Measurements from ENCODE around the gene AHNAK2.

The AHNAK2 gene

DNA sequence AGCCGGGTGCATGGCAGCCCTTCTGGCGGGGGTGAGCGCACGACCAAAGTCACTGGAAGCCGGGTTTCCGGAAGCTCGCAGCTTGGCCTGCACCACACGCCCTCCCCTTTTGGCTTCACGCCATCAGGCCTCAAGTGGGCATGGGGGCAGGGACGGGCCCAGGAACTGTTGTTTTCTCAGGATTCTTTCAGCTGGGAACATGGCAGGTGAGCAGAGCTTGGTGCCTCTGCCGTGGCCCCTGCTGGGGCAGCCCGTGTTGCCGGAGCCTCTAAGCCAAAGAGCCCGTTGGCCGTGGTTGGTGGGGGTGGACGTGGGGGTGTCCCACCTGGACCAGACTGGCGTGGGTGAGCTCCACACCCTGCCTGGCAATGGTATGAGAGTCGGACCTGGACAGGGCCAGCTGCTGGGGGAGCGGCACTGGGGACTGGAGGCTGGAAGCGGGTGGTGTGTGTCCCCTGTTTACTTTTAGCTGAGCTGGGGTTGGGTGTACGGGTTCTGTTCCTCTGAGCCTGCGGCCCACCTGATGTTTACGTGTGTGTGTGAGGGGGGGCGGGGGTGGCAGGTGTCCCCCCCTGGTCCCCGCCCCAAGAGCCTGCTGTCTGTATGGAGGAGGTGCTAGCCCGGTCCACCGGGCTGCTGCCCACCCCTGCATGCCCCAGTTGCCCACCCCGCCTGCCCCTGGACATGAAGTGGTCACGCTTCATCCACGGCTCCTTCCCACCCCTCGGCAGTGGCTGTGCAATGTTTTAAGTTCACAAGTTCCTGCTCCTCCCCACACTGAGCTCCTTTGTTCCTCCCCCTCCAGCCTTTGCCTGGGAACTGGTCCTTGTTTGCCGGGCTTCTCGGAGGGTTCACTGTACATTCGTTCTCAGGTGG is 82.2 kb downstream of the AHNAK2 start:
- DNase-seq (ENCODE audit: low spot score): peak; percentile 28
- in situ Hi-C loops (cut with MboI; ENCODE audit: low sequenced_read_pairs, unreplicated experiment): no loop called here
- no peak for TF ChIP-seq CTCF (IDR thresholded peaks at IDR 0.05; ENCODE audit: borderline replicate concordance, control extremely low read depth, extremely low read depth, insufficient read depth, missing control alignments)

DNA sequence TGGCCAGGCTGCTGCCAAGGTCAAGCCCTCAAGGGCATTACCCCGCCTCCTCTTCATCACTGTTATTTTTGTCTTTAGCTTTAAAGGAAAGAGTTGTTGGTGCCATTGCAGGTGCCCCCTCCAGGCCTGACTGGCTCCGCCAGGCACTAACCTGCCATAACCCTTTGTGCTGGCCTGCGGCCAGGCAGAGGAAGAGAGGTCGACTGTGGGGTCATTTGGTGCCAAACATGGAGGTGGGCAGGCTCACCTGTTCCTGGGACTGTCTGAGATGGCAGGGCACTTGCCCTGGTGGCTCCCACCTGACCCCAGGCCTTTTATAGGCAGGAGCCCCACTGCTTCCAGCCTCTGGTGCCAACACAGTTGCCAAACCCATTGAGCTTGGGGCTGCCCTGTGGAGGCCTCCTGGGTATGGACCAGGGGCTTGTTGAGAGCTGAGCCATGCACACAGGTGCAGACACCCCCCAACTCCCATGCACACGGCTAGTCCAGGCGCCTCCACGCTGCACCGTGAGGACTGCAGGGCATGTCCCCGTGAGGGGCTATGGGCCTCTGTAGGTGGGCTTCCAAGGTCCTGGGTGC is 82.9 kb downstream of the AHNAK2 start:
- in situ Hi-C loops (cut with MboI; ENCODE audit: low sequenced_read_pairs, unreplicated experiment): no loop called here
- no peak for DNase-seq (ENCODE audit: low spot score)
- TF ChIP-seq CTCF (IDR thresholded peaks at IDR 0.05; ENCODE audit: borderline replicate concordance, control extremely low read depth, extremely low read depth, insufficient read depth, missing control alignments): no peak

GRCh38 chr14:104894331-104895206 is 83.6 kb downstream of the AHNAK2 start:
- no peak for TF ChIP-seq CTCF (IDR thresholded peaks at IDR 0.05; ENCODE audit: borderline replicate concordance, control extremely low read depth, extremely low read depth, insufficient read depth, missing control alignments)
- in situ Hi-C loops (cut with MboI; ENCODE audit: low sequenced_read_pairs, unreplicated experiment): no loop called here
- no peak for DNase-seq (ENCODE audit: low spot score)

- in situ Hi-C loops (cut with MboI; ENCODE audit: low sequenced_read_pairs, unreplicated experiment): no loop called here
- no peak for TF ChIP-seq CTCF (IDR thresholded peaks at IDR 0.05; ENCODE audit: borderline replicate concordance, control extremely low read depth, extremely low read depth, insufficient read depth, missing control alignments)
- no peak for DNase-seq (ENCODE audit: low spot score)
Measured at GRCh38 chr14:104893435-104894207, 84.6 kb downstream of the AHNAK2 start.

DNA sequence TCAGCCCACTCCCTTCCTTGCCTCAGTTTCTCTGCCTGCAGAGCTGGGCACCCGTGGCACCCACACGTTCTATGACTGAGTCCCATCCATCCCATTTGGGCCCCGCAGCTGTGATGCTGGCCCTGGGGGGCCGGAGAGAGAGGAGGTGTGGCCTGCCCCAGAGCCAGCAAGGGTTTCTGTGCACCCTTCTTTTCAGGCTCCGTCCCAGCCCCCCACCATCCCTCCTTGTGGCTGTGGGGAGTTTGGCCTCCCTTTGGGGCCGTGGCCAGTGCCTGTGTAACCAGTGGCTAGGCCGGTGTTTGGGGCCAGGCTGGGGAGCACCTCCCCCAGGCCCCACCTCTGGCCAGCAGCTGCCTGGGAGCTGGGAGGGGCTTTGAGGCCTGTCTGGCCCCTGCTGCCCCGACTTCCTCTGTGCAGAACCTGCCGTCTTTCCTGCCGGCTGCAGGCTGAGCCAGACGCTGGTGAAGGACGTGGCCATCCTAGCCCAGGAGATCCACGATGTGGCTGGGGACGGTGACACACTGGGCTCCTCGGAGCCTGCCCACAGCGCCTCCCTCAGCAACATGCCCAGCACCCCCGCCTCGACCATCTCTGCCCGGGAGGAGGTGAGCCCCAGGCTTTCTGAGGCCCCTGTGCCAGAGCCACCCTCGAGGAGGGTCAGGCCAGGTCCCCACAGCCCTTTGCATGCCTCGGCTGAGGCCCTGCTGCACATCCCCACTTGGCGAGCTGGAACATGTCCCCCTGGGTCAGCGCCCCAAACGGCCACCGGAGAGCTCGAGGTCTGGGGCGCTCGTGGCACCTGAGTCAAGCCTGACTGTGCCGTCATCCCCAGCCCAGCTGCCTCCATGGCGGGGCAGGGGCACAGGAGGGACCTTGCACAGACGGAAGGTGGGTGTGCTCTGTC is 85.4 kb downstream of the AHNAK2 start:
- in situ Hi-C loops (cut with MboI; ENCODE audit: low sequenced_read_pairs, unreplicated experiment): no loop called here
- TF ChIP-seq CTCF (IDR thresholded peaks at IDR 0.05; ENCODE audit: borderline replicate concordance, control extremely low read depth, extremely low read depth, insufficient read depth, missing control alignments): no peak
- DNase-seq (ENCODE audit: low spot score): no peak

Measured in GM13976 (cell line).